HFFc6 (cell line): Measurements from ENCODE around the gene PCNX4. TPM values are rescaled to one million over a fixed set of nuclear protein-coding genes. Genes with fewer than 3 reads are reported as not detected.

Experiments used
- DNase-seq: peaks from one replicate; pipeline ENCODE4 v3.0.0-alpha.2; 2018
- H3K27ac Mint-ChIP-seq: 2 replicates; pipeline ENCODE4 v1.8.0; 2020; ENCODE audit warnings: mild to moderate bottlenecking, mixed read lengths
- H3K27me3 Mint-ChIP-seq: 2 replicates; pipeline ENCODE4 v1.8.0; 2021; ENCODE audit warnings: mild to moderate bottlenecking, moderate library complexity, mixed read lengths; ENCODE audit not compliant: insufficient read depth
- H3K36me3 Mint-ChIP-seq: 2 replicates; pipeline ENCODE4 v1.8.0; 2021; ENCODE audit warnings: low read depth, mixed read lengths
- H3K4me1 Mint-ChIP-seq: 2 replicates; pipeline ENCODE4 v1.8.0; 2020; ENCODE audit warnings: low read depth, mixed read lengths
- H3K4me3 Mint-ChIP-seq: 2 replicates; pipeline ENCODE4 v1.8.0; 2020; ENCODE audit warnings: mild to moderate bottlenecking, moderate library complexity, mixed read lengths
- H3K9me3 Mint-ChIP-seq: 2 replicates; pipeline ENCODE4 v1.8.0; 2020; ENCODE audit warnings: mild to moderate bottlenecking, mixed read lengths
- total RNA-seq, 6 experiments: library from RNA; stranded (reverse); fragmentation: NEBNext Ultra II Directional; extraction: Animal tissue kit (Norgen Biotek cat#: 25700); gene quantifications; 2 replicates in 1 of 6; 3 replicates in 5 of 6; pipeline ENCODE4 v1.2.3, GENCODE V29; 2021
- TF ChIP-seq, protein P1 (sequence below): fragments of 200-600 bp; sonication (generic); IDR thresholded peaks from 2 replicates; pipeline ENCODE4 v1.5.0; 2021; ENCODE audit warnings: antibody characterized with exemption, mild to moderate bottlenecking

The PCNX4 gene
- total RNA-seq, 6 experiments from 2014 or later, result 46.5 to 67.7 (median 54.9) TPM

DNA sequence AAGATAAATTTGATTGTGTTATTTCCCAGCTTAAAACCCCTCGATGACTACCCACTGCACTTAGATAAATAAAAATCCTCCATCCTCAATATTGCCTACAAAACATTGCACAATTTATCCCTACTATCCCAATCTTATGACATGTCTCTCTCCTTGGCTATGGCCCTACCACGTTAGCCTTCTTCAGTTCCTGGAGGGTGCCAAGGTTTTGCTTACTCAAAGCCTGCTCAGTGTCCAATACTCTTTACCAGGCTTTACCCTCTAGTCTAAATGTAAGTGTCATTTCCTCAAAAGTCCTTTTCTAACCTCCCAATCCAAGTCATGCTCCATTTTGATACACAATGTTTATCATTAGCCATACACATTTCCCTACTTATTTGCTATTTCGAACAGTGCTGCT is 122.3 kb downstream of the PCNX4 start:
- Mint-ChIP-seq H3K4me3 (no peak overlapping the region), H3K9me3 (no peaks in the 10 kb centered on the region), H3K4me1 (no peaks in the 10 kb centered on the region), H3K27me3 (peaks cover 14% of the 10 kb centered on the region), H3K27ac (no peak overlapping the region), H3K36me3 (no peaks in the 10 kb centered on the region)
- TF ChIP-seq, protein P1, sequence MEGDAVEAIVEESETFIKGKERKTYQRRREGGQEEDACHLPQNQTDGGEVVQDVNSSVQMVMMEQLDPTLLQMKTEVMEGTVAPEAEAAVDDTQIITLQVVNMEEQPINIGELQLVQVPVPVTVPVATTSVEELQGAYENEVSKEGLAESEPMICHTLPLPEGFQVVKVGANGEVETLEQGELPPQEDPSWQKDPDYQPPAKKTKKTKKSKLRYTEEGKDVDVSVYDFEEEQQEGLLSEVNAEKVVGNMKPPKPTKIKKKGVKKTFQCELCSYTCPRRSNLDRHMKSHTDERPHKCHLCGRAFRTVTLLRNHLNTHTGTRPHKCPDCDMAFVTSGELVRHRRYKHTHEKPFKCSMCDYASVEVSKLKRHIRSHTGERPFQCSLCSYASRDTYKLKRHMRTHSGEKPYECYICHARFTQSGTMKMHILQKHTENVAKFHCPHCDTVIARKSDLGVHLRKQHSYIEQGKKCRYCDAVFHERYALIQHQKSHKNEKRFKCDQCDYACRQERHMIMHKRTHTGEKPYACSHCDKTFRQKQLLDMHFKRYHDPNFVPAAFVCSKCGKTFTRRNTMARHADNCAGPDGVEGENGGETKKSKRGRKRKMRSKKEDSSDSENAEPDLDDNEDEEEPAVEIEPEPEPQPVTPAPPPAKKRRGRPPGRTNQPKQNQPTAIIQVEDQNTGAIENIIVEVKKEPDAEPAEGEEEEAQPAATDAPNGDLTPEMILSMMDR, result no peak
- no peak for DNase-seq

DNA sequence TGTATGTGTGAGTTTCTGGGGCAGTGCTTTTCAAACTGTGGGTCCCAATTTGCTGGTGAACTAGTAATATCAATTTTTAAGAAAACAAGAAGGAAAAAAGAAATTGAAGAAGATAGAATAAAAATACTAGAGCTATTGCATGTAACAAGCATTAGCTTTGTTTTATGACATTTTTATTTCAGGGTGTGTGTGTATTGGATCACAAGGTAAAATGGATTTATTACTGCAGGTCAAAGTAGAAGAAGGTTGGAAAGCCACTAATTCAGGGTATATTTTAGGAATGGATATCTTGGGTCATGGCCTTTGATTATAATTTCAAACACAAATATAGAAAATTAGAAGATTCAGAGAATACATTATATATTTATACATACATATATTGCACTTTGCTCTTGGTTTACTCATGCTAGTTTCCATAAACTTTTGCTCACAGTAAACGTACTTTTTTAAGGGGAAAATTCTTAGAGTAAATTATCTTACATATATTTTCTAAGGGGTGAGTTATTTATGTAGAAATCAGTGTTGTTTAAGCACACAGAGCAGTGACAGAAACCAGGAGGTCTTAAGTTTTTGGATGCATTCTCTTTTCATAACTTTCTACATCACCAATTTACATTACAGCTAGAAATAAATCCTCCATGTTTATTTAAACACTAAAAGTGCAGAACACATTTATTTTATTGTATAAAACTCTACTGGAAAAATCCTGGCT is 122.8 kb downstream of the PCNX4 start:
- no peak for DNase-seq
- Mint-ChIP-seq H3K36me3 (no peaks in the 10 kb centered on the region), H3K27ac (no peak overlapping the region), H3K4me3 (no peak overlapping the region), H3K27me3 (peaks cover 17% of the 10 kb centered on the region), H3K9me3 (no peaks in the 10 kb centered on the region), H3K4me1 (no peaks in the 10 kb centered on the region)
- TF ChIP-seq, protein P1, result no peak

DNA sequence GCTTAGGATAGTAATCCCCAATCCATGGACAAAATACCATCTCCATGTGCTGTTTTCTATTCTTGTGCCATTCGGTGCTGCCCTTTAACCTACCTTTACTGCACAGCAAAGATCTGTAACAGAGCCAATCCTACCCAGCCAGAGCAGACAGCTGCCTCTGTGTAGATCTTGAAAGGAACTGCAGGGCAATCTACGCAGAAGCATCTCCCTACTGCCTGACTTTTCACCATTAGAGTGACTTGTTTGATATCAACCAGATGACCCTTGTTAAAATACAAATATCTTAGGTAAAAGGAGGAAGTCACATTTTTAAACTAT is 123.4 kb downstream of the PCNX4 start:
- Mint-ChIP-seq H3K27ac (no peak overlapping the region), H3K36me3 (no peaks in the 10 kb centered on the region), H3K4me1 (no peaks in the 10 kb centered on the region), H3K27me3 (peaks cover 17% of the 10 kb centered on the region), H3K9me3 (no peaks in the 10 kb centered on the region), H3K4me3 (no peak overlapping the region)
- TF ChIP-seq, protein P1, result no peak
- no peak for DNase-seq

DNA sequence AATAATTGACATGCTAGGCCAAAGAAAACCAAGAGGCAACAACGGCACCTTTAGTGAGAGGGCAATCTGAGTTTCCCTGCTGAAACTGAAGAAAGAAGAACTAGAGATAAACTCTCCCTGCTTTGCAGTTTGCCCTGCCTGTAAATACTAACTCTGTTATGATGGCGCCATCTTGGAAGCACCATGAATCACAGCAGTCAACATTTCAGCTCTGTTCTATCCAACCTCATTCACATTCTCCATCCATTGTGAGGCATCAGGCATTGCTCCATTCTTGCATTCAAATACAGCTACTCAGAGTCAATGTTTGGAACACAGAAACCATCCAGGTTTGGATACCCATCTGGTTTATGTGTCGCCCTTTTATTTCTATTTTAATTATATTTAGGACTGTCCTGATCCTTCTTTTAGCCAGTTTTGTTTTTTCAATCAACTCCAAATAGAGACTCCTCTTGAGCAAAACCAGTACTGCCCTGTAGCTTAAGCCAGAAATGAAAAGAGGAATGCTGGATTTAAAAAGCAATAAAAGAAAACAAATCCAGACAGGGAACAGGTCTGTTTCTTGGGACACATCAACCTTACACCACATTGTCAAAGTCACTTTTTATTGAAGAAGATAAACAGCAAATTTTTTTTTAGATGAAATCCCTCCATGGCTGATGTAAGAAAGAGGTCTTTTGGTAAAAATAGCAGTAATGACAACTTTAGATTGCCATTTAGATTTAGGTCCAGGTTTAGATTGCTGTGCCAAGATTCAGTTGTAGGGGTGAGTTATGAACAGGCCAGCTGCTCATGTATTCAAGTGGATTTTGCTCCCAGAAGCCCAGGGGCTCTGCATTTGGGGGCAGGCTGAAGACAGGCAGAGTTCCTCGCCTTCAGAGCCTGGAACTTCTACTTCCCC is 124.0 kb downstream of the PCNX4 start:
- Mint-ChIP-seq H3K4me3 (no peak overlapping the region), H3K36me3 (no peaks in the 10 kb centered on the region), H3K27ac (no peak overlapping the region), H3K4me1 (no peaks in the 10 kb centered on the region), H3K9me3 (no peaks in the 10 kb centered on the region), H3K27me3 (peaks cover 17% of the 10 kb centered on the region)
- TF ChIP-seq, protein P1, result no peak
- no peak for DNase-seq

DNA sequence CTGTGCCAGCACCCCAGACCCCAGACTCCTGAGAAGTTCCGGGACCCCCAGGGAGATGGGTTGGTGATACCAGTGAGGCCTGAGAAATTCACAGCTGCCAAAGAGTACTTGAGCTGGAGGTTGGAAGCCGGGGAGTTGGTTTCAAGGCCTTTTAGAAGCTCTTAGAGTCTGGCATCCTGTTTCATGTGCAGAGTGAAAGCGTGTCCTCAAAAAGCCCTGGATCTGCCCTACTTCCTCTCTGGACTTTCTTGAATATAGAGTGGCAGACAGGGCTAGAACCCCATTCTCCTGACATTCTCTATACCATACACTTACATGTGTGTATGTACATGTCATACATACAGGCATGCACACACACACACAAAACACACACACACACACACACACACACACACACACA is 126.0 kb downstream of the PCNX4 start:
- no peaks in the 10 kb centered on the region for H3K9me3 Mint-ChIP-seq
- no peak for DNase-seq
- H3K27ac Mint-ChIP-seq, result no peak overlapping the region
- TF ChIP-seq, protein P1, result no peak
- peaks cover 17% of the 10 kb centered on the region for H3K27me3 Mint-ChIP-seq
- H3K4me3 Mint-ChIP-seq, result no peak overlapping the region
- H3K4me1 Mint-ChIP-seq, result no peaks in the 10 kb centered on the region
- H3K36me3 Mint-ChIP-seq, result no peaks in the 10 kb centered on the region

Other genes with a start within 250 kb of the PCNX4 start
- under 1 TPM in 2 of 6 experiments, not detected in 4; 0.07 to 0.17 TPM for gene RTN1, start 221.1 kb upstream of the PCNX4 start, total RNA-seq
- gene LRRC9, start 171.8 kb upstream of the PCNX4 start, total RNA-seq, result not detected
- gene DHRS7, start 73.5 kb downstream of the PCNX4 start, total RNA-seq, result 10 to 100 TPM; 50.0 to 75.0 (median 54.1) TPM
- 10 to 100 TPM; 35.2 to 38.0 (median 36.5) TPM for gene PPM1A, start 157.3 kb downstream of the PCNX4 start, total RNA-seq